CD14-positive monocyte (primary cell): ENCODE results near the gene CHPF. TPM values are rescaled to one million over a fixed set of nuclear protein-coding genes. Genes with fewer than 3 reads are reported as not detected.

ENCODE experiments used
- DNase-seq, 3 donors: peaks; one replicate each; pipeline ENCODE4 v3.0.0-alpha.2; 2011 to 2022
- H2AFZ ChIP-seq: 2 replicates; pipeline ENCODE4 v1.6.0; 2012; ENCODE audit warnings: mild to moderate bottlenecking, low read depth, low read length, inconsistent platforms; ENCODE audit not compliant: insufficient read depth, poor library complexity, severe bottlenecking
- H3K27ac ChIP-seq, 2 donors: 1 replicate in 1 of 2; 2 replicates in 1 of 2; pipeline ENCODE4 v1.5.1; 2012 to 2013; ENCODE audit warnings: low read length in 2 of 2, control low read depth in 1 of 2, inconsistent platforms in 1 of 2, low read depth in 1 of 2, mild to moderate bottlenecking in 1 of 2
- H3K27me3 ChIP-seq, 2 donors: one replicate each; pipeline versions ENCODE4 v1.6.0 to v1.6.1; 2011 to 2013; ENCODE audit warnings: low read length in 2 of 2; ENCODE audit not compliant: control insufficient read depth in 2 of 2, insufficient read depth in 2 of 2
- H3K36me3 ChIP-seq, 2 donors: replicated peaks in 1 of 2; 1 replicate in 1 of 2; 2 replicates in 1 of 2; pipeline versions ENCODE4 v1.5.1 to v1.6.1; 2012 to 2013; ENCODE audit warnings: low read length in 2 of 2, control low read depth in 1 of 2, inconsistent platforms in 1 of 2, mild to moderate bottlenecking in 1 of 2; ENCODE audit not compliant: insufficient read depth in 2 of 2, control insufficient read depth in 1 of 2
- H3K4me1 ChIP-seq, 2 donors: 1 replicate in 1 of 2; 2 replicates in 1 of 2; pipeline versions ENCODE4 v1.5.1 to v1.6.1; 2012 to 2013; ENCODE audit warnings: low read length in 2 of 2, control low read depth in 1 of 2, inconsistent platforms in 1 of 2, mild to moderate bottlenecking in 1 of 2, moderate library complexity in 1 of 2; ENCODE audit not compliant: insufficient read depth in 2 of 2, control insufficient read depth in 1 of 2
- H3K4me2 ChIP-seq: replicated peaks from 2 replicates; pipeline ENCODE3; 2012; ENCODE audit warnings: low read length, moderate library complexity, mild to moderate bottlenecking; ENCODE audit not compliant: poor library complexity, severe bottlenecking; ENCODE audit errors: extremely low read depth
- H3K4me3 ChIP-seq, 3 experiments: fragments of 200-600 bp in 1 of 3; sonication (generic) in 1 of 3; replicated peaks in 1 of 3; 1 replicate in 2 of 3; 2 replicates in 1 of 3; pipeline ENCODE4 v1.5.1; 2011 to 2013; ENCODE audit warnings: low read length in 3 of 3, mild to moderate bottlenecking in 3 of 3, control low read depth in 2 of 3, low read depth in 2 of 3, inconsistent platforms in 1 of 3, moderate library complexity in 1 of 3
- H3K79me2 ChIP-seq: 2 replicates; pipeline ENCODE4 v1.6.0; 2012; ENCODE audit warnings: mild to moderate bottlenecking, control low read depth, inconsistent platforms, low read length, moderate library complexity; ENCODE audit not compliant: insufficient read depth
- H3K9ac ChIP-seq: 2 replicates; pipeline ENCODE4 v1.6.0; 2017; ENCODE audit warnings: low read length, mild to moderate bottlenecking; ENCODE audit not compliant: insufficient read depth, poor library complexity, severe bottlenecking
- H3K9me3 ChIP-seq, 2 donors: replicated peaks in 1 of 2; 1 replicate in 1 of 2; 2 replicates in 1 of 2; pipeline versions ENCODE4 v1.5.1 to v1.6.1; 2012 to 2013; ENCODE audit warnings: low read length in 2 of 2, control low read depth in 1 of 2; ENCODE audit not compliant: control insufficient read depth in 1 of 2, insufficient read depth in 1 of 2
- H4K20me1 ChIP-seq: 2 replicates; pipeline ENCODE4 v1.6.0; 2012; ENCODE audit warnings: mild to moderate bottlenecking, low read length, control low read depth, moderate library complexity; ENCODE audit not compliant: insufficient read depth
- H3K27ac Mint-ChIP-seq, 7 donors: one replicate each; pipeline ENCODE4 v1.8.0; 2020; ENCODE audit warnings: mild to moderate bottlenecking in 7 of 7, mixed read lengths in 7 of 7, moderate library complexity in 6 of 7, inconsistent platforms in 2 of 7
- H3K27me3 Mint-ChIP-seq, 3 donors: one replicate each; pipeline ENCODE4 v1.8.0; 2021 to 2022; ENCODE audit warnings: low read depth in 3 of 3, mild to moderate bottlenecking in 3 of 3, mixed read lengths in 3 of 3, moderate library complexity in 3 of 3, inconsistent platforms in 1 of 3
- H3K36me3 Mint-ChIP-seq, 2 donors: one replicate each; pipeline ENCODE4 v1.8.0; 2020; ENCODE audit warnings: mixed read lengths in 2 of 2, inconsistent platforms in 1 of 2, mild to moderate bottlenecking in 1 of 2
- H3K4me1 Mint-ChIP-seq: one replicate; pipeline ENCODE4 v1.8.0; 2020; ENCODE audit warnings: mild to moderate bottlenecking, mixed read lengths
- H3K4me3 Mint-ChIP-seq, 2 donors: one replicate each; pipeline ENCODE4 v1.8.0; 2020; ENCODE audit warnings: mild to moderate bottlenecking in 2 of 2, mixed read lengths in 2 of 2, moderate library complexity in 1 of 2
- H3K9me3 Mint-ChIP-seq, 7 donors: one replicate each; pipeline ENCODE4 v1.8.0; 2020 to 2022; ENCODE audit warnings: mixed read lengths in 7 of 7, mild to moderate bottlenecking in 6 of 7, moderate library complexity in 6 of 7, inconsistent platforms in 2 of 7
- CTCF ChIP-seq: fragments of 200-600 bp; IDR thresholded peaks from one replicate; pipeline ENCODE4 v1.8.0; 2022; ENCODE audit warnings: antibody characterized with exemption, mild to moderate bottlenecking
- WGBS: methylation state at CpG from one replicate; pipeline ENCODE4 v1.1.5; 2013; ENCODE audit warnings: missing lambda C conversion rate; ENCODE audit not compliant: insufficient coverage; 5-methylcytosine and 5-hydroxymethylcytosine counted together
- intact Hi-C, 2 donors: fragments of 100-400 bp; cut with micrococcal nuclease; formaldehyde crosslinking; loops; one replicate each; pipeline versions ENCODE4 v1.15.0 to v1.15.1; 2023
- polyA plus RNA-seq, 3 donors: library from polyadenylated mRNA; depleted of rRNA in 1 of 3; unstranded in 2 of 3; stranded (reverse) in 1 of 3; fragments of 300-500 nt in 2 of 3; fragments of >200 nt in 1 of 3; fragmentation: Illumina TruSeq in 2 of 3; gene quantifications; 1 replicate in 2 of 3; 2 replicates in 1 of 3; pipeline ENCODE4 v1.2.3, GENCODE V29; 2012 to 2021

Gene CHPF
- polyA plus RNA-seq, 3 donors, result 0.09 to 0.32 (median 0.09) TPM

DNA sequence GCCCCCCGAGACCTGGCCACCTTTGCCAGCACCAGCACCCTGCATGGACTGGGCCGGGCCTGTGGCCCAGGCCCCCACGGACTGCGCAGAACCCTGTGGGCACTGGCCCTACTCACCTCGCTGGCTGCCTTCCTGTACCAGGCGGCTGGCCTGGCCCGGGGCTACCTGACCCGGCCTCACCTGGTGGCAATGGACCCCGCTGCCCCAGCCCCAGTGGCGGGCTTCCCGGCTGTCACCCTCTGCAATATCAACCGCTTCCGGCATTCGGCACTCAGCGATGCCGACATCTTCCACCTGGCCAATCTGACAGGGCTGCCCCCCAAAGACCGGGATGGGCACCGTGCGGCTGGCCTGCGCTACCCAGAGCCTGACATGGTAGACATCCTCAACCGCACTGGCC is 28.8 kb downstream of the CHPF start:
- H3K4me2 ChIP-seq, result no peak overlapping the region
- H3K4me1 ChIP-seq, result no peaks in the 10 kb centered on the region
- no peak for TF ChIP-seq CTCF
- H3K27me3 ChIP-seq, result peaks cover 33 to 73% of the 10 kb centered on the region in 2 donors
- H3K36me3 ChIP-seq, result no peaks in the 10 kb centered on the region
- H3K79me2 ChIP-seq, result no peaks in the 10 kb centered on the region
- intact Hi-C loops, result no loop called here
- H3K27ac ChIP-seq, result no peak overlapping the region
- no peak for DNase-seq
- WGBS, result 94% methylated on average over 21 of the region's 21 CpGs
- Mint-ChIP-seq H3K36me3 (peaks cover 0 to 2% of the 10 kb centered on the region in 2 donors), H3K4me3 (peak overlapping the region in 1 of 2 donors; percentile 80), H3K9me3 (peaks cover 2 to 21% (median 14%) of the 10 kb centered on the region in 7 donors), H3K4me1 (peaks cover 10% of the 10 kb centered on the region), H3K27ac (no peak overlapping the region), H3K27me3 (peaks cover 69 to 89% (median 72%) of the 10 kb centered on the region in 3 donors)
- no peaks in the 10 kb centered on the region for H4K20me1 ChIP-seq
- H2AFZ ChIP-seq, result no peak overlapping the region
- H3K4me3 ChIP-seq, result no peak overlapping the region
- H3K9ac ChIP-seq, result no peak overlapping the region
- H3K9me3 ChIP-seq, result peaks cover 6 to 26% of the 10 kb centered on the region in 2 donors

DNA sequence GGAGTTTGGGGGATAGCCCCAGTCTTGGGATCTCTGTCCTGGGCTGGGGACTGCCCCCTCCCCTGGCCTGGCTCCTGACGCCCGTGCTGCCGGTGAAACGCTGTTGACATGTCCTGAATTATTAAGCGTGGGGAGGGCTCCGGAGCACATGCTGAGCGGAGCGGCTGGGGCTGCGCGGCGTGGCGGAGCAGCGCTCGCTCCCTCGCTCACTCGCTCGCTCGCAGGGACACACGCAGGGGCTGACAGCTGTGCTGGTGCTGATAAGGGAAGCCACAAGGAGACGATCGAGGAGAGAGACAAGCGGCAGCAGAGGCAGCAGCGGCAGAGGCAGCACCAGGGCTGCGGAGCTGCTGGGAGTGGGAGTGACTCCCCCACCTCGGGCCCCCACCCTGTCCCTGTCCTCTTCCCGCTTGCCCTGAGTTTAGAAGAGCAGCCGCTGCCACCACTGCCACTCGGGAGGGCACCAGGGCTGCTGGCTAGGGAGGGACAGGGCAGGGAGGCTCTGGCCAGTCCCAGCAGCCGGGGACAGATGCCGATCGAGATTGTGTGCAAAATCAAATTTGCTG is 29.3 kb downstream of the CHPF start, which contains the start of gene ASIC4:
TSS of gene ASIC4 (plus strand) at position 287 of the 566 bp plus-strand sequence. CDS start at position 530, 243 bp downstream.
- Histone ChIP-seq H3K27ac (no peak within 1 kb of the TSS), H4K20me1 (peaks cover 5% of the 10 kb centered on the region), H3K36me3 (no peaks in the 10 kb centered on the region), H3K79me2 (no peaks in the 10 kb centered on the region), H3K4me2 (no peak within 1 kb of the TSS), H3K27me3 (peaks cover 33 to 76% of the 10 kb centered on the region in 2 donors), H3K9me3 (peaks cover 6 to 26% of the 10 kb centered on the region in 2 donors), H3K4me3 (no peak within 1 kb of the TSS), H2AFZ (no peak within 1 kb of the TSS), H3K9ac (no peak within 1 kb of the TSS), H3K4me1 (no peaks in the 10 kb centered on the region)
- intact Hi-C loops, result no loop called here
- no peak for TF ChIP-seq CTCF
- Mint-ChIP-seq H3K36me3 (peaks cover 0 to 2% of the 10 kb centered on the region in 2 donors), H3K9me3 (peaks cover 2 to 24% (median 14%) of the 10 kb centered on the region in 7 donors), H3K27me3 (peaks cover 74 to 93% (median 76%) of the 10 kb centered on the region in 3 donors), H3K4me1 (peaks cover 15% of the 10 kb centered on the region), H3K27ac (no peak within 1 kb of the TSS), H3K4me3 (peak within 1 kb of the TSS; percentile 6 to 80)
- DNase-seq, result no peak
- 4% methylated on average over 30 of the region's 31 CpGs for WGBS
